Activated naive CD4-positive, alpha-beta T cell treated with anti-CD3 and anti-CD28 coated beads, Interleukin-2, amount 50 U/mL, for 24 hours (primary cell): ENCODE measurements around the gene TAF5.
"Not testable (repeated sequence)": the region's sequence is repeated elsewhere in the genome, so short reads cannot be mapped to it uniquely, and the experiment has no call there.

ENCODE experiments used
- H3K27ac Mint-ChIP-seq: one replicate; pipeline ENCODE4 v1.8.0; 2021; ENCODE audit warnings: mild to moderate bottlenecking, mixed read lengths
- H3K27me3 Mint-ChIP-seq: one replicate; pipeline ENCODE4 v1.8.0; 2021; ENCODE audit warnings: mixed read lengths
- H3K36me3 Mint-ChIP-seq: one replicate; pipeline ENCODE4 v1.8.0; 2021; ENCODE audit warnings: mixed read lengths
- H3K4me1 Mint-ChIP-seq: one replicate; pipeline ENCODE4 v1.8.0; 2021; ENCODE audit warnings: mixed read lengths
- H3K4me3 Mint-ChIP-seq: one replicate; pipeline ENCODE4 v1.8.0; 2021; ENCODE audit warnings: mild to moderate bottlenecking, mixed read lengths
- H3K9me3 Mint-ChIP-seq: one replicate; pipeline ENCODE4 v1.8.0; 2021; ENCODE audit warnings: mixed read lengths

Gene TAF5

GRCh38 chr10:103367782-103368518 is at the start of gene TAF5:
Gene TAF5 (plus strand): TSS chr10:103367976. CDS start chr10:103367990, 14 bp downstream.
- H3K27ac Mint-ChIP-seq, result peak within 1 kb of the TSS; percentile 89
- H3K27me3 Mint-ChIP-seq, result no peaks in the 10 kb centered on the region
- peaks cover 25% of the 10 kb centered on the region for H3K4me1 Mint-ChIP-seq
- no peaks in the 10 kb centered on the region for H3K36me3 Mint-ChIP-seq
- H3K9me3 Mint-ChIP-seq, result no peaks in the 10 kb centered on the region
- H3K4me3 Mint-ChIP-seq, result peak within 1 kb of the TSS; percentile 91

DNA sequence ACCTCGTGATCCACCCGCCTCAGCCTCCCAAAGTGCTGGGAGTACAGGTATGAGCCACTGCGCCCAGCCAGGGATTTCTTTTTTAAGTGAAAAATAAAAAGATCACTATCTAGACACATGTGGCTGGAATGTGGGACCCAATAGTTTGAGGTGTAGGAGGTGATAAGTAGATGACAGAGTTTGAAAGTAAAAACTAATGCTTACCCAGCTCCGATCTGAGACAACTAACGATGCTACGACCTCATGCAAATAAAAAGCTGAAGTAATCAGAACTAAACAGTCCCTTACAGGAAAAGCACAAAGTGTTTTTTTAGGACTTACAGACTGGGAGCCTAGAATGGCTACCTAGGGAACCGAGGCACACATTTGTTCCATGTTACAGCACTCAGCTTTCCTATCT is 39.9 kb upstream of the TAF5 start:
- H3K9me3 Mint-ChIP-seq, result no peaks in the 10 kb centered on the region
- H3K27ac Mint-ChIP-seq, result no peak overlapping the region

DNA sequence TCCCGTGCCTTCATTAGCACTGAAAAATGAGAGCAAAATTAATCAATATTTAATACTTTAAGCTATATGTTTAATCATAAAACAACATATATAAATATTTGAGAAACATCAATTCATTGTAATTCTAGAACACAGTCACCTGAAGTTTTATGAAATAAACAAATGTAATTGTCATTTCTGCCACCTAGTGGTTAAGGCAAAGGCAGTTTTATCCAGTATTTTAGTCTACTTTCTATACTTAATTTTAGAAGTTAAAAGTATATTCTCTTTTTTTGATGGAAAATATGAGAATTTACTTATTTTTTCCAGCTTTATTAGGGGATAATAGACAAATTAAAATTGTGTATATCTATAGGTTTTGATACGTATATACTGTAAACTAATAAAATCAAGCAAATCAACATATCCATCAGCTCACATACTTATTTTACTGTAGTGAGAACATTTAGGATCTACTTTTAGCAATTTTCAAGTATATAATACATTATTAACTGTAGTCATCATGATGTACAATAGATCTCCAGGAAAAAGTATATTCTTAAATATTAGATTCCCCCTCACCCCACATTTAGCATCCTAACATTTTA is 33.7 kb upstream of the TAF5 start:
- H3K4me3 Mint-ChIP-seq, result no peak overlapping the region
- H3K9me3 Mint-ChIP-seq, result no peaks in the 10 kb centered on the region
- H3K4me1 Mint-ChIP-seq, result no peaks in the 10 kb centered on the region
- H3K36me3 Mint-ChIP-seq, result peaks cover 3% of the 10 kb centered on the region
- H3K27ac Mint-ChIP-seq, result no peak overlapping the region
- no peaks in the 10 kb centered on the region for H3K27me3 Mint-ChIP-seq

More for the DNA sequence above, 39.9 kb upstream of the TAF5 start:
- H3K27me3 Mint-ChIP-seq, result no peaks in the 10 kb centered on the region
- H3K4me3 Mint-ChIP-seq, result no peak overlapping the region
- H3K4me1 Mint-ChIP-seq, result no peaks in the 10 kb centered on the region
- peaks cover 6% of the 10 kb centered on the region for H3K36me3 Mint-ChIP-seq

- no peak overlapping the region for H3K27ac Mint-ChIP-seq
- H3K4me3 Mint-ChIP-seq, result no peak overlapping the region
- H3K36me3 Mint-ChIP-seq, result peaks cover 3% of the 10 kb centered on the region
- H3K27me3 Mint-ChIP-seq, result no peaks in the 10 kb centered on the region
- H3K4me1 Mint-ChIP-seq, result no peaks in the 10 kb centered on the region
- no peaks in the 10 kb centered on the region for H3K9me3 Mint-ChIP-seq
Measured at GRCh38 chr10:103334567-103334966, 33.2 kb upstream of the TAF5 start.

DNA sequence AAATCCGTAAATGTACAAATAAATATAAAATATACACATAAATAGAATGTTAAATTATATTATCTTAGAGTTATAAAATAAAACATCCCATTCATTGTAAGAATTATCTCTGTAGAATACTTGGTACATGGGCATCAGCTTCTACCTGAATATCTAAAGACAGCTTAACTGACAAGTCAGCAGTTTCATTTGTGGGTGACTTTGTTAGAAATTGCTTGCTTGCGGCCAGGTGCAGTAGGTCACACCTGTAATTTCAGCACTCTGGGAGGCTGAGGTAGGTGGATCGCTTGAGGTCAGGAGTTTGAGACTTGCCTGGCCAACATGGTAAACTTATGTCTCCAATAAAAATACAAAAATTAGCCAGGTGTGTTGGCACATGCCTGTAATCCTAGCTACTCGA is 31.4 kb upstream of the TAF5 start:
- no peak overlapping the region for H3K4me3 Mint-ChIP-seq
- no peaks in the 10 kb centered on the region for H3K27me3 Mint-ChIP-seq
- no peak overlapping the region for H3K27ac Mint-ChIP-seq
- no peaks in the 10 kb centered on the region for H3K9me3 Mint-ChIP-seq
- H3K4me1 Mint-ChIP-seq, result no peaks in the 10 kb centered on the region
- peaks cover 3% of the 10 kb centered on the region for H3K36me3 Mint-ChIP-seq

- Mint-ChIP-seq H3K4me3 (peak overlapping the region; percentile 94), H3K27ac (peak overlapping the region; percentile 87), H3K36me3 (peaks cover 2% of the 10 kb centered on the region), H3K4me1 (peaks cover 8% of the 10 kb centered on the region), H3K9me3 (no peaks in the 10 kb centered on the region), H3K27me3 (no peaks in the 10 kb centered on the region)
Measured at GRCh38 chr10:103350175-103350516, 17.6 kb upstream of the TAF5 start.

- Mint-ChIP-seq H3K9me3 (no peaks in the 10 kb centered on the region), H3K4me1 (peaks cover 8% of the 10 kb centered on the region), H3K27ac (peak within 1 kb of the TSS; percentile 92), H3K27me3 (no peaks in the 10 kb centered on the region), H3K4me3 (peak within 1 kb of the TSS; percentile 94), H3K36me3 (peaks cover 2% of the 10 kb centered on the region)
Measured at GRCh38 chr10:103350517-103351260, 17.1 kb upstream of the TAF5 start, which contains the start of gene PCGF6. Gene PCGF6 (minus strand): TSS chr10:103351140. CDS start chr10:103351066, 74 bp downstream.

DNA sequence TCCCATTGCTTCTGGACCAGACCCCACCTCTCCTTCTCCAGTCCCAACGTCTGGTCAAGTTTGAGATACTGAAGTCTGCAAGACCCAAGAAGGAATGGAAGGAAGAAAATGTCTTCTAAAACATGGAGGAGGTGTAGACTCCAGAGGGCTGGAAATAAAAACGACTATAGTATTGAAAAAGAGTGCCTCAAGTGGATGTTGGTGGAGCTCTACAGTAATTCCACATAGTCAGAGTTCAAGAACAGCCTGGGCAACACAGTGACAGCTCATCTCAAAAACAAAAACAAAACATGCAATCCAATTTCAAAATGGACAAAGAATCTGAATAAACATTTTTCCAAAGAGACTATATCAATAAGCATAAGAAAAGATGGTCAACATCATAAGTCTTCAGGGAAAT is 14.5 kb upstream of the TAF5 start:
- peaks cover 2% of the 10 kb centered on the region for H3K36me3 Mint-ChIP-seq
- no peak overlapping the region for H3K27ac Mint-ChIP-seq
- peaks cover 8% of the 10 kb centered on the region for H3K4me1 Mint-ChIP-seq
- H3K9me3 Mint-ChIP-seq, result no peaks in the 10 kb centered on the region
- no peaks in the 10 kb centered on the region for H3K27me3 Mint-ChIP-seq
- no peak overlapping the region for H3K4me3 Mint-ChIP-seq

GRCh38 chr10:103354567-103354966 is 13.2 kb upstream of the TAF5 start:
- H3K9me3 Mint-ChIP-seq, H3K36me3 Mint-ChIP-seq, H3K4me3 Mint-ChIP-seq, H3K27me3 Mint-ChIP-seq, H3K4me1 Mint-ChIP-seq, H3K27ac Mint-ChIP-seq: not testable (repeated sequence)

DNA sequence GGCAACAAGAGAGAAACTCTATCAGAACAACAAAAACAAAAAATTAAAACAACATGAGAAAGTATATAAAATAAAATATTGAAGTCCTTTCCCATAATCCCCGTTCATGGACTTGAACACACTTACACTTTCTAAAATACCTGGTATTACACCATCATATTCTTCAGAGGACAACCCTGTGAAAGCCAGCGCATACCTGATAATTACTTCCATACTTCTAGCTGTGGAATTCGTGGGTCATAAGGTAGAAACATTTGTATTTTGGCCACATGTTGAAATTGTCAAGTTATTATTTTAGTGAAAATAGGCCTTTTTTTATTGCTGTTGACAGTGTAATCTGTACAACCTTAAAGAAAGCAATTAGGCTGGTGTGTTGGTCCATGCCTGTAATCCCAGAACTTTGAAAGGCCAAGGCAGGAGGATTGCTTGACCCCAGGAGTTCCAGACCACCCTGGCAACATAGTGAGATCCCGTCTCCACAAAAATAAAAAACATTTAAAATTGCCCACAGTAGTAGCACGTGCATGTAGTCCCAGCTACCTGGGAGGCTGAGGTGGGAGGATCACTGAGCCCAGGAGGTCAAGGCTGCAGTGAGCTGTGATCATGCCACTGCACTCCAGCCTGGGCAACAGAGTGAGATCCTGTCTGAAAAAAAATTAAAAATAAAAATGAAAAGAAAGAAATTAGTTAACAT is 11.7 kb upstream of the TAF5 start:
- Mint-ChIP-seq H3K4me3 (no peak overlapping the region), H3K27ac (no peak overlapping the region), H3K36me3 (no peaks in the 10 kb centered on the region), H3K9me3 (no peaks in the 10 kb centered on the region), H3K4me1 (peaks cover 4% of the 10 kb centered on the region), H3K27me3 (no peaks in the 10 kb centered on the region)

DNA sequence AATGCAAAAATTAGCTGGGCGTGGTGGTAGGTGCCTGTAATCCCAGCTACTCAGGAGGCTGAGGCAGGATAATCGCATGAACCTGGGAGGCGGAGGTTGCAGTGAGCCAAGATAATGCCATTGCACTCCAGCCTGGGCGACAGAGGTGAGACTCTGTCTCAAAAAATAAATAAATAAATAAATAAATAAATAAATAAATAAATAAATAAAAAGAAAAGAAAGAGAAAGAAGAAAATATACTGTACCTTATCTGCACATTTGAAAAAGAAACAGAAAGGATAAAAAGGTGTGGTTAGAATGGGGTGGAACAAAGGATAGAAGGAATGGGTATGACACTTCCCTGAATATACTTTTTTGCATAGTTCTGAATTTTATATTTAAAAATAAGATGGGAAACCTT is 8.3 kb upstream of the TAF5 start:
- H3K4me1 Mint-ChIP-seq, H3K9me3 Mint-ChIP-seq, H3K36me3 Mint-ChIP-seq, H3K4me3 Mint-ChIP-seq, H3K27me3 Mint-ChIP-seq, H3K27ac Mint-ChIP-seq: not testable (repeated sequence)

DNA sequence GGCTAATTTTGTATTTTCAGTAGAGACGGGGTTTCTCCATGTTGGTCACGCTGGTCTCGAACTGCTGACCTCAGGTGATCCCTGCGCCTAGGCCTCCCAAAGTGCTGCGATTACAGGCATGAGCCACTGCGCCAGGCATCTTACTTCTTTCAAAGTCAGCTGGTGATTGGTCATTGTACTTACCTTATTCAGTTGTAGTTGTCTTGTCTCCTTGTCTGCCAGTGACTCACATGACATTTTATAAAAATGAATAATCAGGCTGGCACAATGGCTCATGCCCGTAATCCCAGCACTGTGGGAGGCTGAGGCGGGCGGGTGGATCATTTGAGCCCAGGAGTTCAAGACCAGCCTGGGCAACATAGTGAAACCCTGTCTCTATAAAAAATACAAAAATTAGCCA is 7.0 kb upstream of the TAF5 start:
- not testable (repeated sequence) for H3K36me3 Mint-ChIP-seq, H3K4me3 Mint-ChIP-seq, H3K9me3 Mint-ChIP-seq, H3K27me3 Mint-ChIP-seq, H3K27ac Mint-ChIP-seq, H3K4me1 Mint-ChIP-seq

- Mint-ChIP-seq H3K36me3 (no peaks in the 10 kb centered on the region), H3K4me1 (peaks cover 25% of the 10 kb centered on the region), H3K9me3 (no peaks in the 10 kb centered on the region), H3K27me3 (no peaks in the 10 kb centered on the region), H3K4me3 (peak overlapping the region; percentile 91), H3K27ac (peak overlapping the region; percentile 89)
Measured at GRCh38 chr10:103367379-103367781, 396 bp upstream of the TAF5 start.

DNA sequence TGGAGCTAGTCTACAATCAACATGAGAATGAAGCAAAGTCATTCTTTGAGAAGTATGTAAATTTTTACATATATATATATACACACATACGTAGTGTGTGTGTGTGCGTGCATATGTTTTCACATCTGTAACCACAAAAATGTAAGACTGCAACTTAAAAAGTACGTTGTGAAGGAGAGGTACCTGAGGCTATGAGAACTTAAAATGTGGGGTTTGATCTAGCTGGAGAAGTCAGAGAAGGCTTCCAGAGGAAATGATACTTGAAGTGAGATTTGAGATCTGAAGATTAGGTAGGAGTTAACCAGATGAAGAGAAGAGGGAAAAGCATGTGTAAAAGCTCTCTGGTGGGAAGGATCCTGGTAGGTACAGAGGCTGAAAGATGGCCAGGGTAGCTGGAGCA is 5.8 kb downstream of the TAF5 start:
- H3K27ac Mint-ChIP-seq, result peak overlapping the region; percentile 57
- H3K36me3 Mint-ChIP-seq, result peaks cover 12% of the 10 kb centered on the region
- no peaks in the 10 kb centered on the region for H3K27me3 Mint-ChIP-seq
- peaks cover 38% of the 10 kb centered on the region for H3K4me1 Mint-ChIP-seq
- H3K4me3 Mint-ChIP-seq, result peak overlapping the region; percentile 31
- H3K9me3 Mint-ChIP-seq, result no peaks in the 10 kb centered on the region

GRCh38 chr10:103374263-103374662 is 6.5 kb downstream of the TAF5 start:
- Mint-ChIP-seq H3K9me3 (no peaks in the 10 kb centered on the region), H3K4me1 (peaks cover 36% of the 10 kb centered on the region), H3K27ac (no peak overlapping the region), H3K36me3 (peaks cover 12% of the 10 kb centered on the region), H3K4me3 (no peak overlapping the region), H3K27me3 (no peaks in the 10 kb centered on the region)

DNA sequence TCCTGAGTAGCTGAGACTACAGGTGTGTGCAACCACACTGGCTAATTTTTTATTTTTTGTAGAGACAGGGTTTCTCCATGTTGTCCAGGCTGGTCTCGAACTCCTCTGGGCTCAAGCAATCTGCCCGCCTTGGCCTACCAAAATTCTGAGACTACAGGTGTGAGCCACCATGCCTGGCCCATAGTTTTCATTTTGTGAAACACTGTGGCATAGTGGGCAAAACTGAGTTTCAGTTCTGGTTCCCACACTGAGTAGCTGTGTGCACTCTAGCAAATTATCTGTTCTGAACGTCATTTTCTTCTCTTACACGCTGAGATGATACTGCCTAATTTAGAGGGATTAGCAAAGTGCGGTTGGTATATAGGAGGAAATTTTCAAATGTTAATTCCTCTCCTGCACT is 15.0 kb downstream of the TAF5 start:
- Mint-ChIP-seq H3K4me1 (no peaks in the 10 kb centered on the region), H3K27me3 (no peaks in the 10 kb centered on the region), H3K9me3 (no peaks in the 10 kb centered on the region), H3K36me3 (peaks cover 2% of the 10 kb centered on the region), H3K27ac (no peak overlapping the region), H3K4me3 (no peak overlapping the region)
